GM19099 (cell line): ENCODE measurements around the gene AKAP3.
A peak's percentile ranks its signal among the peaks of the same experiment; 100 is the strongest.

Experiments used
- POLR2A ChIP-seq: IDR thresholded peaks from 3 replicates; pipeline ENCODE4 v1.6.1; 2011; ENCODE audit warnings: low read depth; ENCODE audit not compliant: insufficient read length; ENCODE audit errors: extremely low read depth

AKAP3 gene

GRCh38 chr12:4609071-4609470 is 39.8 kb downstream of the AKAP3 start:
- no peak for TF ChIP-seq POLR2A

- no peak for TF ChIP-seq POLR2A
Observed at GRCh38 chr12:4607056-4607455, 41.8 kb downstream of the AKAP3 start.

- TF ChIP-seq POLR2A: peak; percentile 56
Observed at GRCh38 chr12:4604684-4605193, 44.1 kb downstream of the AKAP3 start.

GRCh38 chr12:4603946-4604345 is 44.9 kb downstream of the AKAP3 start:
- TF ChIP-seq POLR2A: no peak

GRCh38 chr12:4603421-4603820 is 45.4 kb downstream of the AKAP3 start:
- no peak for TF ChIP-seq POLR2A

- no peak for TF ChIP-seq POLR2A
Observed at GRCh38 chr12:4595881-4596280, 53.0 kb downstream of the AKAP3 start.

- TF ChIP-seq POLR2A: no peak
Observed at GRCh38 chr12:4591180-4591687, 57.6 kb downstream of the AKAP3 start.

GRCh38 chr12:4589941-4590340 is 58.9 kb downstream of the AKAP3 start:
- TF ChIP-seq POLR2A: no peak

GRCh38 chr12:4588916-4589315 is 59.9 kb downstream of the AKAP3 start:
- no peak for TF ChIP-seq POLR2A

GRCh38 chr12:4587108-4587507 is 61.7 kb downstream of the AKAP3 start:
- no peak for TF ChIP-seq POLR2A

GRCh38 chr12:4586500-4586899 is 62.4 kb downstream of the AKAP3 start:
- no peak for TF ChIP-seq POLR2A

- no peak for TF ChIP-seq POLR2A
Observed at GRCh38 chr12:4584896-4585295, 64.0 kb downstream of the AKAP3 start.

- no peak for TF ChIP-seq POLR2A
Observed at GRCh38 chr12:4584281-4584680, 64.6 kb downstream of the AKAP3 start.

- no peak for TF ChIP-seq POLR2A
Observed at GRCh38 chr12:4580281-4580688, 68.6 kb downstream of the AKAP3 start.

- no peak for TF ChIP-seq POLR2A
Observed at GRCh38 chr12:4579305-4580102, 69.3 kb downstream of the AKAP3 start.

- no peak for TF ChIP-seq POLR2A
Observed at GRCh38 chr12:4572680-4573079, 76.2 kb downstream of the AKAP3 start.
